ENCODE measurements around the gene FOXO1.

Gene FOXO1

DNA sequence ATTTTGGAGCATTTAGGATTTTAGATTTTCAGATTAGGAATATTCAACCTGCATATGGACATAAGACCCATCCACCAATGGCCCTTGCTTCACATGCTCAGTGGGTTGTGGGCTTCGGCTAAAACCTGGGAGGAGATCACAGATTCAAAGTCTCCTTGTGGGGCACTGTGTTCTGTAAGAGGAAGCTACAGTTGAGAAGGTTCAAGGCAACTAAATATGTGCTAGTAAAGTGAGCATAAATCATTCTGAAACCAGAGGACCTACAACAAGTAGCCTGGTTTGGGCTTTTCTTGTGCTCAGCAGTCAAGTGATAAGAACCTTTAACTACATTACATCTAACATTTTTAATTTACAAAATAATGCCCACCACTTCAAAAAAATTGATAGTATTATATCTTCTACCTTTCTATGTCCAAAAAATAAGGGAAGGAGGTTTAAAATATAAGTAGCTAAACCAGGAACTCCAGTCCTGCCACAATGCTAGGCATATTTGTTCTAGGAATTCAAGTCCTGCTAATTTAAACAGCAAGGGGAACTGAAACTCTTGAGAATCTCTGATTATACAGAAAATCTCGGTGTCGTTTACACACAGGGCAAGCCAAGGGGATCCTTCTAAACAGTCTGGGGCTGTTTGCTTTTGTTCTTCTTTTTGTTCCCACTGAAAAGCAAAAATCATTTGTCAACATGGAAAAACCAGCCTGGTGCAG lies 36.6 kb downstream of the FOXO1 start:
- Histone ChIP-seq H3K4me3 (ENCODE audit: low read length) (no peak overlapping the region), H3K27me3 (ENCODE audit: control insufficient read depth, insufficient read depth, low read length) (no peaks in the 10 kb centered on the region), H3K36me3 (ENCODE audit: insufficient read depth, low read length) (no peaks in the 10 kb centered on the region), H3K4me2 (ENCODE audit: low read length) (no peak overlapping the region), H3K4me1 (ENCODE audit: control insufficient read depth, insufficient read depth, low read length) (peaks cover 13% of the 10 kb centered on the region), H3K9me3 (replicated peaks; ENCODE audit: low read length) (no peaks in the 10 kb centered on the region), H3K9ac (ENCODE audit: low read depth, low read length) (no peak overlapping the region)

DNA sequence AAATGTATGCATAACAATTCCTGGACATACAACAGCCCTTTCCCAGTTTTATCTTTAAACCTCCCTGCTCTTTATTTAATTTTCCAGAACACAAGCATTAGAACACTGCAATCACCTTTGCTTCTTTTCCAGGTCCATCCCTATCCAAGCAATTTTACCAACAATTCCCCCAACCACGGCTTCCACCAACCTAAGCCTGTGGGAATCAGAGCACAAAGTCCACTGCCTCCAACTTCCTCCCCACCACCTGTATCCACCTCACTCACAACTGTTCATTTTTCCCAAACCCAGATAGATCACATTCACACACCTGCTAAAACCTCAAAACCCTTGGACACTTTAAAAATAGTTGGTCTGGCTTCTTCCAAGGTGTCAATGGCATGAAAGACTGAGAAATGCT lies 39.5 kb downstream of the FOXO1 start:
- no peaks in the 10 kb centered on the region for H3K9me3 ChIP-seq (replicated peaks; ENCODE audit: low read length)
- no peaks in the 10 kb centered on the region for H3K36me3 ChIP-seq (ENCODE audit: insufficient read depth, low read length)
- H3K4me2 ChIP-seq (ENCODE audit: low read length), result no peak overlapping the region
- no peaks in the 10 kb centered on the region for H3K27me3 ChIP-seq (ENCODE audit: control insufficient read depth, insufficient read depth, low read length)
- H3K9ac ChIP-seq (ENCODE audit: low read depth, low read length), result no peak overlapping the region
- H3K4me1 ChIP-seq (ENCODE audit: control insufficient read depth, insufficient read depth, low read length), result peaks cover 32% of the 10 kb centered on the region
- H3K4me3 ChIP-seq (ENCODE audit: low read length), result no peak overlapping the region

DNA sequence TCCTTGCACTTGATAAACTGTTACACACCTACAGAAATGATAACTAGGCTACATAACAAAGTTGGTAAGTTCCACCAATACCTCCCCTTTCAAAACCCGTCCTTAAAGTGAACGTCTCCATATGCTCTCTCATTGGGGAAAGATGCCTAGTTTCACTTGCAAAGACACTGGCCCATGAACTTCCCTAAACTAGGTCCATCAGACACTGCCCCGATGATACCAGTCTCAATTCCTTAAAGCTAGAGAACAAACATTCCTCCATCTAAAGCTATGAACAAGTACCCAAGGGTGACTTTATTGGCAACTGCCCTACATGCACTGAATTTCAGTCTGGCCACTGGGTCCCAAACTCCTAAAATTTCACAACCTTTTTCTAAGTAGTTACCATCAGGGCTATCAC lies 39.9 kb downstream of the FOXO1 start:
- Histone ChIP-seq H3K4me1 (ENCODE audit: control insufficient read depth, insufficient read depth, low read length) (peaks cover 32% of the 10 kb centered on the region), H3K4me3 (ENCODE audit: low read length) (no peak overlapping the region), H3K4me2 (ENCODE audit: low read length) (no peak overlapping the region), H3K9ac (ENCODE audit: low read depth, low read length) (no peak overlapping the region), H3K36me3 (ENCODE audit: insufficient read depth, low read length) (no peaks in the 10 kb centered on the region), H3K27me3 (ENCODE audit: control insufficient read depth, insufficient read depth, low read length) (no peaks in the 10 kb centered on the region), H3K9me3 (replicated peaks; ENCODE audit: low read length) (no peaks in the 10 kb centered on the region)

DNA sequence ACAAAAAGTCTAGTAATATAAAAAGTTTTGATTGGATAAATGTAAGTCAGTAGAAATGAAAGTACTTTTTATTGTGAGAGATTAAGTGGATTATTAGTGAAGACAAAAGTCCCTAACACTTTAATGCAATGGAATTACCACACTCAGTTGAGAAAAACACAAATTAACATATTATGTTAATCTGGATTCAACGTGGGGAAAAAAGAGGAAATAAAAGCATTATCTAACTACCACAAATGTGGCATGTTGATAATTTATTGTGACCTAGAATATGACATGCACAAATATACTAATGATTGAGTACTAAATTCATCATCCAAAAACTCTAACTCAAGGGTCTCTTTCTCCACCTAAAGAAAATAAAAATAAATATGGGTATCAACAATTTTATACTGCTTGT lies 41.5 kb downstream of the FOXO1 start:
- H3K4me2 ChIP-seq (ENCODE audit: low read length), result peak overlapping the region; percentile 7
- no peak overlapping the region for H3K4me3 ChIP-seq (ENCODE audit: low read length)
- no peaks in the 10 kb centered on the region for H3K27me3 ChIP-seq (ENCODE audit: control insufficient read depth, insufficient read depth, low read length)
- peaks cover 34% of the 10 kb centered on the region for H3K4me1 ChIP-seq (ENCODE audit: control insufficient read depth, insufficient read depth, low read length)
- H3K36me3 ChIP-seq (ENCODE audit: insufficient read depth, low read length), result no peaks in the 10 kb centered on the region
- H3K9me3 ChIP-seq (replicated peaks; ENCODE audit: low read length), result no peaks in the 10 kb centered on the region
- H3K9ac ChIP-seq (ENCODE audit: low read depth, low read length), result no peak overlapping the region

DNA sequence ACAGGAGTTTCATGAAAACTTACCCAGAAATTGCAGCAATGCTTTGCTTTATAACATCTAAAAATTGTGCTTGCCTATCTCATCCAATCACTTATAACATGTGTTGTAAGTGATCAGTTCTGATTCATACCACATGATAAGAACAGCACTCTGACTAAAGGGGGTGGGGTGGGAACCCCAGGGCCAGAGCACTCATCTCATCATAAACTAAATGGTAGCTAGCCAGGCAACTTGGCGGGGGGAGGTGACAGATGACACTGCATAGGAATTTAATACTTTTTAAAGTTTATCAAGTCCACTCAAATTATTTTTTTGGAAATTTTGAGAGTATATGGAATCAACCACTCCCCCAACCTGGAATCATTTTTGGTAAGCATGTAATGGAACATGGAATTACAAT lies 42.1 kb downstream of the FOXO1 start:
- H3K27me3 ChIP-seq (ENCODE audit: control insufficient read depth, insufficient read depth, low read length), result no peaks in the 10 kb centered on the region
- H3K4me2 ChIP-seq (ENCODE audit: low read length), result no peak overlapping the region
- H3K4me3 ChIP-seq (ENCODE audit: low read length), result no peak overlapping the region
- peaks cover 40% of the 10 kb centered on the region for H3K4me1 ChIP-seq (ENCODE audit: control insufficient read depth, insufficient read depth, low read length)
- H3K9me3 ChIP-seq (replicated peaks; ENCODE audit: low read length), result no peaks in the 10 kb centered on the region
- H3K36me3 ChIP-seq (ENCODE audit: insufficient read depth, low read length), result no peaks in the 10 kb centered on the region
- H3K9ac ChIP-seq (ENCODE audit: low read depth, low read length), result no peak overlapping the region

DNA sequence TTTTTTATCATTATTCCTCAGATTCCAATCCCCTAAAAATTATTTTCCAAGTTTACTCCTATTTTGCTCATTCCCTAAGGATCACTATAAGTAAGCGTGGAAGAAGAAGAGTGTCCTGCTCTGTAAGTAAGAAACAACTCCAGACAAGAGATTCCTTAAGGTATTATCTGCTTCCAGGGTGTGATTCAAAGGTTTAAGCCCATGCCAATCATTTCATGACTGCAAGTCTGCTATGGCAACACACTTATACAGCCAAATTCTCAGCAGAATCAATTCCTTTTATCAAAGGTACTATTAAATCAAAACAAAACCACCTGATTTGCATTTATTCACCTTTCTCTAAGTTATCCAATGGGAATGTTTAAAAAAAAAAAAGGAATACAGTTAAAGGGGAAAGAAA lies 43.7 kb downstream of the FOXO1 start:
- Histone ChIP-seq H3K4me3 (ENCODE audit: low read length) (no peak overlapping the region), H3K4me2 (ENCODE audit: low read length) (no peak overlapping the region), H3K36me3 (ENCODE audit: insufficient read depth, low read length) (no peaks in the 10 kb centered on the region), H3K27me3 (ENCODE audit: control insufficient read depth, insufficient read depth, low read length) (no peaks in the 10 kb centered on the region), H3K9ac (ENCODE audit: low read depth, low read length) (no peak overlapping the region), H3K9me3 (replicated peaks; ENCODE audit: low read length) (no peaks in the 10 kb centered on the region), H3K4me1 (ENCODE audit: control insufficient read depth, insufficient read depth, low read length) (peaks cover 55% of the 10 kb centered on the region)

DNA sequence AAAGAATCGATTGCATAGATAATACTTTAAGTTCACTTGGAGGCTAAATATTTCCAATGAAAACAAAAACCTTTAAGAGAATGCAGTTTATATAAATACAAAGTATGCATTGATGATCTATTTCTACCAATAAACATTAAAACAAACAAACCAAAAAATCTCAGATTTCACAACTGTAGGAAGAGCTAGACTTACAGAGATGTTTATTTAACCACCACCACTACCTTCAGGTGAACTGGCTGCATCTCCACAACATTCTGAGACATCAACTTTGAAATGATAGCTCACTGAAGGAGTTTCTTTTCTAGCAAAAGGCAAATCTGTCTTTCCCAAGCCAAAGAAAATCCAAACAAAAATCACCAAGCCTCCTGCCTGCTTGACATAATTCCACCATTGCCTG lies 44.2 kb downstream of the FOXO1 start:
- Histone ChIP-seq H3K4me1 (ENCODE audit: control insufficient read depth, insufficient read depth, low read length) (peaks cover 55% of the 10 kb centered on the region), H3K4me3 (ENCODE audit: low read length) (no peak overlapping the region), H3K9ac (ENCODE audit: low read depth, low read length) (no peak overlapping the region), H3K9me3 (replicated peaks; ENCODE audit: low read length) (no peaks in the 10 kb centered on the region), H3K27me3 (ENCODE audit: control insufficient read depth, insufficient read depth, low read length) (no peaks in the 10 kb centered on the region), H3K36me3 (ENCODE audit: insufficient read depth, low read length) (no peaks in the 10 kb centered on the region), H3K4me2 (ENCODE audit: low read length) (no peak overlapping the region)

DNA sequence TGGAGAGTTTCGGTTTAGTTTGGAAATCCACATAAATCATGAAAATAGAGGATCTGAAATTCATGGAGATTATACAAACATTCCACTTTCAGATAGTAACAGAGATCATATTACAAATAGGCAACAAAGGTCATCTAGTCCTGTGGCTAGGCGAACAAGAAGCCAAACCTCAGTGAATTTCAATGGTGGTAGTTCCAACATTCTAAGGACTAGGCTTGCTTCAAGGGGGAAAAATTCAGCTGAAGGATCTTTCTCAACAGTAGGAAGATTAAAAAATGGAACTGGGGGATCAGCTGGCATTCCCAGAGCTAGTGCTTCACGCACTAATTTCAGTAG lies 47.0 kb downstream of the FOXO1 start:
- Histone ChIP-seq H3K36me3 (ENCODE audit: insufficient read depth, low read length) (no peaks in the 10 kb centered on the region), H3K9ac (ENCODE audit: low read depth, low read length) (no peak overlapping the region), H3K4me2 (ENCODE audit: low read length) (peak overlapping the region; percentile 24), H3K4me3 (ENCODE audit: low read length) (no peak overlapping the region), H3K27me3 (ENCODE audit: control insufficient read depth, insufficient read depth, low read length) (no peaks in the 10 kb centered on the region), H3K4me1 (ENCODE audit: control insufficient read depth, insufficient read depth, low read length) (peaks cover 42% of the 10 kb centered on the region), H3K9me3 (replicated peaks; ENCODE audit: low read length) (no peaks in the 10 kb centered on the region)

DNA sequence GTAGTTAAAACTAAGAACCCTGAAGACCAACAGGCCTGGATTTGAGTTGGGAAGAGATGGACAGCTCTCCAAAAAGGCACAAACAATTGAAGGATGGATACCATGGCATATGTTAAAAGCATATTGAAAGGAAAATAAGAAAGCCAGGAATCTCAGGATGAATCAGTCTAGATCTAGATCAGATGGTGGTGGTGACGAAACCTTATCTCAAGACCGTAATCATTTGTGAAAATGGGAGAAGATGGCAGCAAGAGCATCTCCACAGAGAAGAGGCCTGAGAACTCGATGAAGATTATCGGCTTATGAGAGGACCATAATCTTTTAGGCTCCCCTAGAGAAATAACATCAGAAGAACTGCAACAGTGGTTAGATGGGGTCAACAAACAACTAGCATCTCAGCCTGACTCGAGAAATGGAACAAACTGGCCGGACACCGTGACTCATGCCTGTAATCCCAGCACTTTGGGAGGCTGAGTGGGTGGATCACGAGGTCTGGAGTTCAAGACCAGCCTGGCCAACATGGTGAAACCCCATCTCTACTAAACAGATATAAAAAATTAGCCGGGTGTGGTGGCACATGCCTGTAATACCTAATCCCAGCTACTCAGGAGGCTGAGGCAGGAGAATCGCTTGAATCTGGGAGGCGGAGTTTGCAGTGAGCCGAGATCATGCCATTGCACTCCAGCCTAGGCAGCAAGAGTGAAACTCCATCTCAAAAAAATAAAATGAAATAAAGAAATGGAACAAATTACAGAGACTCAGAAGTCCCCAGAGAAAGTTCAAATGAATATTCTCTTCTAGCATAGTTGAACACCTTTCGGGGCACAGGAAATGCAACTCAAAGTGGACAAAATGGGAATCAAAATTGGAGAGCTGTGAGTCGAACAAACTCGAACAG lies 47.6 kb downstream of the FOXO1 start:
- Histone ChIP-seq H3K4me3 (ENCODE audit: low read length) (no peak overlapping the region), H3K9me3 (replicated peaks; ENCODE audit: low read length) (no peaks in the 10 kb centered on the region), H3K27me3 (ENCODE audit: control insufficient read depth, insufficient read depth, low read length) (no peaks in the 10 kb centered on the region), H3K36me3 (ENCODE audit: insufficient read depth, low read length) (no peaks in the 10 kb centered on the region), H3K4me1 (ENCODE audit: control insufficient read depth, insufficient read depth, low read length) (peaks cover 39% of the 10 kb centered on the region), H3K9ac (ENCODE audit: low read depth, low read length) (no peak overlapping the region), H3K4me2 (ENCODE audit: low read length) (peak overlapping the region; percentile 24)

DNA sequence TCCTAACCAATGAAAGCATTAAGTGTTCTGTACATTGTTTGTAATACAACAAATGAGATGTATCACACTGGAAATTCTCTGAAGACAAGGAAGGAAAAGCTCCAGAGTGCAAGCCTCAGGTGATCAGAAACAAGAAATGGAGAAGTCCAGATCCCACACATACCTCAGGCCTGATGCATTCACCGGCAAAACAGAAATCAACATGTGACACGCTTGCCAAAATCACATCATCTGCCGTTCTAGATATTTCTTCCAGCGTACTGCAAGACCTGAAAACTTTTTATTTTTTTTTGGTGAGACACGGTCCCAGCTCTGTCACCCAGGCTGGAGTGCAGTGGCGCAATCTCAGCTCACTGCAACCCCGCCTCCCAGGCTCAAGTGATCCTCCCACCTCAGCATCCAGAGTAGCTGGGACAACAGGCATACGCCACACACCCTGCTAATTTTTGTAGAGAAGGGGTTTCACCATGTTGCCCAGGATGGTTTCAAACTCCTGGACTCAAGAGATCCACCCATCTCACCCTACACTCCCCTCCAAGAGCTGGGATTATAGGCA lies 48.6 kb downstream of the FOXO1 start:
- Histone ChIP-seq H3K27me3 (ENCODE audit: control insufficient read depth, insufficient read depth, low read length) (no peaks in the 10 kb centered on the region), H3K4me1 (ENCODE audit: control insufficient read depth, insufficient read depth, low read length) (peaks cover 36% of the 10 kb centered on the region), H3K4me2 (ENCODE audit: low read length) (no peak overlapping the region)

DNA sequence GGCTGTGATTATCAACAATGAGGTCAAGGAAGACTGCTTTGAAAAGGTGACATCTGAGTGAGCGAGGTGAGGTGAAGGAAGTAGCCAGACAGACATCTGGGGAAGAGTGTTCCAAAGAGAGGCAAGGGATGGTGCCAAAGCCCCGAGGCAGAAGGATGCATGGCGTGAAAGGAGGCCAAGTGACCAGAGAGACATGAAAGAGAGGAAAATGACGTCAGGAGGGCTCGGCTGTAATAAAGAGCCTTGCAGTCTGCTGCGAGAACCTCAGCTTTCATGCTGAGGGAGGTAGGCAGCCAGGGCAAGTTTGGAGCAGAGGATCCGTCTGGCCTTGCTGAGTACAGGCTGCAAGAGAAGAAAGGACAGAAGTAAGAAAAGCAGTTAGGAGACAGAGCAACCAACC lies 50.8 kb downstream of the FOXO1 start:
- Histone ChIP-seq H3K9me3 (replicated peaks; ENCODE audit: low read length) (no peaks in the 10 kb centered on the region), H3K4me1 (ENCODE audit: control insufficient read depth, insufficient read depth, low read length) (peaks cover 40% of the 10 kb centered on the region), H3K27me3 (ENCODE audit: control insufficient read depth, insufficient read depth, low read length) (no peaks in the 10 kb centered on the region), H3K4me2 (ENCODE audit: low read length) (peak overlapping the region; percentile 15), H3K9ac (ENCODE audit: low read depth, low read length) (no peak overlapping the region), H3K4me3 (ENCODE audit: low read length) (no peak overlapping the region), H3K36me3 (ENCODE audit: insufficient read depth, low read length) (no peaks in the 10 kb centered on the region)

More for the DNA sequence above, 48.6 kb downstream of the FOXO1 start:
- no peaks in the 10 kb centered on the region for H3K36me3 ChIP-seq (ENCODE audit: insufficient read depth, low read length)
- H3K9ac ChIP-seq (ENCODE audit: low read depth, low read length), result no peak overlapping the region
- no peaks in the 10 kb centered on the region for H3K9me3 ChIP-seq (replicated peaks; ENCODE audit: low read length)
- no peak overlapping the region for H3K4me3 ChIP-seq (ENCODE audit: low read length)
